ENCODE data around the gene FCAMR.

FCAMR gene

GRCh38 chr1:206908038-206908437, 62.2 kb downstream of the FCAMR start:
- DNase-seq (ENCODE audit: low read depth): no peak

Measured in stimulated activated CD8-positive, alpha-beta memory T cell treated with anti-CD3 and anti-CD28 coated beads, Interleukin-12 subunit alpha, Interleukin-12 subunit beta, amount 100 ng/mL, for 4 hours (primary cell).